Measurements from ENCODE around the gene TRPM3. TPM values are rescaled to one million over a fixed set of nuclear protein-coding genes. Genes with fewer than 3 reads are reported as not detected.

TRPM3 gene
- polyA plus RNA-seq, 2 of the 4 experiments (the other 2 are of a cell fraction) = not detected

DNA sequence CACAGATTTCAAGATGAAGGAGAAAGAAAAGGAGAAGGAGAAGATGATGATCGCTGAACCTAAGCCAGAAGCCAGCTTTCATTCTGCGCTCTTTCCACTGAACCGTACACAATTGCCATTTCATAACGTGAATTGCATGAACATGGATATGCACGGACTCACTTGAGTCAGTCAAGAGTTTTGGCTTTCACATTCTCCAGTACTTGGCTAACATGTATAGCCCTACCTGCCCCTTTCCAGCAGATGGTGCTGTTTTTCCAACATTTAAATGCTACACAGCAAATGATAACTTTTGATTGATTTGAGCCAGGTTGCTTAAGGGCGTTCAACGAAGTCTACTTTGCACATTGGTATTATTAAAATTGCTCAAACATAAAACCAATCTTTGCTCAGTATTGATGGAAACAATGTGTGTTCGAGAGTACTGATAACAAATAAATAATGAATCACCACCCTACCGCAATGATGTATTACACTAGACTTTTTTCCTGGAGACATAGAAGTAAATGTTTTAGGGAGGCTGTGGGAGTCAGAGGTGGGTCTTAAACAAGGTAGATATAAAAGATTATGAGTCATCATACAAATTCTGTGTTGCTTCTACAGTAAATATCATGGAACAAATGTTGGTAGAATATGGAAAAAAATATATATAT, 196.4 kb downstream of the TRPM3 start:
- 1% methylated on average over 9 of the region's 9 CpGs for WGBS (ENCODE audit: missing lambda C conversion rate)
- DNase-seq (ENCODE audit: low read depth in 1 of 2, low spot score in 1 of 2) = peak; percentile 18 to 65
- H3K4me3 ChIP-seq = no peak overlapping the region
- CTCF ChIA-PET = interaction anchor here (0.7 to 1.6 kb wide), 13 partner anchors 9 to 324 kb away, joined by 3 to 9 read pairs (median 4); no protein-coding TSS in a partner anchor
- H3K27ac ChIP-seq = no peak overlapping the region
- peak; percentile 69 to 74 for TF ChIP-seq RAD21 (conservative IDR thresholded peaks at IDR 0.05 in 1 of 2, IDR thresholded peaks at IDR 0.05 in 1 of 2)
- TF ChIP-seq, protein P1, sequence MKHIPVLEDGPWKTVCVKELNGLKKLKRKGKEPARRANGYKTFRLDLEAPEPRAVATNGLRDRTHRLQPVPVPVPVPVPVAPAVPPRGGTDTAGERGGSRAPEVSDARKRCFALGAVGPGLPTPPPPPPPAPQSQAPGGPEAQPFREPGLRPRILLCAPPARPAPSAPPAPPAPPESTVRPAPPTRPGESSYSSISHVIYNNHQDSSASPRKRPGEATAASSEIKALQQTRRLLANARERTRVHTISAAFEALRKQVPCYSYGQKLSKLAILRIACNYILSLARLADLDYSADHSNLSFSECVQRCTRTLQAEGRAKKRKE (CRISPR knock-in tag; IDR thresholded peaks at IDR 0.05; ENCODE audit: low read depth) = no peak
- TF ChIP-seq HOXB13 (CRISPR knock-in tag; IDR thresholded peaks at IDR 0.05; ENCODE audit: low read depth) = no peak
- no peak for TF ChIP-seq BHLHE40 (IDR thresholded peaks at IDR 0.05; ENCODE audit: low read depth, low read length)
- no peak for TF ChIP-seq ZC3H11A (IDR thresholded peaks at IDR 0.05)
- TF ChIP-seq RNF2 (IDR thresholded peaks at IDR 0.05; ENCODE audit: borderline replicate concordance, low read depth) = no peak
- TF ChIP-seq POLR2A (IDR thresholded peaks at IDR 0.05; ENCODE audit: low read length) = no peak
- no peak for TF ChIP-seq RARB (CRISPR knock-in tag; IDR thresholded peaks at IDR 0.05)
- TF ChIP-seq PBX3 (IDR thresholded peaks at IDR 0.05) = no peak
- TF ChIP-seq SMC3 (IDR thresholded peaks at IDR 0.05) = peak; percentile 49; the same call in 1 of the 3 replicates
- TF ChIP-seq GATA3 (IDR thresholded peaks at IDR 0.05; ENCODE audit: borderline replicate concordance) = no peak
- TF ChIP-seq FOSL2 (IDR thresholded peaks at IDR 0.05) = no peak
- TF ChIP-seq FOSL2 (CRISPR knock-in tag; IDR thresholded peaks at IDR 0.05) = no peak
- no peak for TF ChIP-seq CEBPB (IDR thresholded peaks at IDR 0.05)
- TF ChIP-seq TP53 (CRISPR knock-in tag; IDR thresholded peaks at IDR 0.05) = no peak
- TF ChIP-seq HDAC2 (IDR thresholded peaks at IDR 0.05) = no peak
- no peak for TF ChIP-seq EHF (CRISPR knock-in tag; IDR thresholded peaks at IDR 0.05)
- no peak for TF ChIP-seq ESRRA (IDR thresholded peaks at IDR 0.05; ENCODE audit: borderline replicate concordance, low read length)
- no peak for TF ChIP-seq MAX (IDR thresholded peaks at IDR 0.05)
- TF ChIP-seq CHD2 (IDR thresholded peaks at IDR 0.05; ENCODE audit: low read length, partially characterized antibody) = no peak
- no peak for TF ChIP-seq ZNF302 (CRISPR knock-in tag; IDR thresholded peaks at IDR 0.05)
- no peak for TF ChIP-seq KDM1A (IDR thresholded peaks at IDR 0.05; ENCODE audit: low read depth)
- TF ChIP-seq, protein P2, sequence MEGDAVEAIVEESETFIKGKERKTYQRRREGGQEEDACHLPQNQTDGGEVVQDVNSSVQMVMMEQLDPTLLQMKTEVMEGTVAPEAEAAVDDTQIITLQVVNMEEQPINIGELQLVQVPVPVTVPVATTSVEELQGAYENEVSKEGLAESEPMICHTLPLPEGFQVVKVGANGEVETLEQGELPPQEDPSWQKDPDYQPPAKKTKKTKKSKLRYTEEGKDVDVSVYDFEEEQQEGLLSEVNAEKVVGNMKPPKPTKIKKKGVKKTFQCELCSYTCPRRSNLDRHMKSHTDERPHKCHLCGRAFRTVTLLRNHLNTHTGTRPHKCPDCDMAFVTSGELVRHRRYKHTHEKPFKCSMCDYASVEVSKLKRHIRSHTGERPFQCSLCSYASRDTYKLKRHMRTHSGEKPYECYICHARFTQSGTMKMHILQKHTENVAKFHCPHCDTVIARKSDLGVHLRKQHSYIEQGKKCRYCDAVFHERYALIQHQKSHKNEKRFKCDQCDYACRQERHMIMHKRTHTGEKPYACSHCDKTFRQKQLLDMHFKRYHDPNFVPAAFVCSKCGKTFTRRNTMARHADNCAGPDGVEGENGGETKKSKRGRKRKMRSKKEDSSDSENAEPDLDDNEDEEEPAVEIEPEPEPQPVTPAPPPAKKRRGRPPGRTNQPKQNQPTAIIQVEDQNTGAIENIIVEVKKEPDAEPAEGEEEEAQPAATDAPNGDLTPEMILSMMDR (IDR thresholded peaks at IDR 0.05) = peak; percentile 76
- no peak for TF ChIP-seq NPAS2 (CRISPR knock-in tag; IDR thresholded peaks at IDR 0.05; ENCODE audit: borderline replicate concordance)
- peak; percentile 88 for FAIRE-seq
- no peaks in the 10 kb centered on the region for H3K4me1 ChIP-seq
- ATAC-seq = peak; percentile 92 to 93
- POLR2A ChIA-PET = no interaction called here
- H3K9me3 ChIP-seq = no peaks in the 10 kb centered on the region
- peak overlapping the region; percentile 44; the same call in 1 of the 3 replicates for H3K4me2 ChIP-seq

GRCh38 chr9:70924380-70924779, 197.0 kb downstream of the TRPM3 start:
- ATAC-seq (no peak), FAIRE-seq (no peak), DNase-seq (ENCODE audit: low read depth in 1 of 2, low spot score in 1 of 2) (no peak)
- no peaks in the 10 kb centered on the region for H3K4me1 ChIP-seq
- H3K4me2 ChIP-seq = no peak overlapping the region
- POLR2A ChIA-PET = no interaction called here
- H3K4me3 ChIP-seq = no peak overlapping the region
- no peak overlapping the region for H3K27ac ChIP-seq
- CTCF ChIA-PET = interaction anchor here (0.7 to 1.6 kb wide), 13 partner anchors 8 to 325 kb away, joined by 3 to 9 read pairs (median 4); no protein-coding TSS in a partner anchor
- H3K9me3 ChIP-seq = no peaks in the 10 kb centered on the region
- 55% methylated on average over 6 of the region's 6 CpGs for WGBS (ENCODE audit: missing lambda C conversion rate)
- TF ChIP-seq GATA3 (IDR thresholded peaks at IDR 0.05; ENCODE audit: borderline replicate concordance) (no peak), JUNB (IDR thresholded peaks at IDR 0.05) (no peak), ZC3H11A (IDR thresholded peaks at IDR 0.05) (no peak), EHMT2 (IDR thresholded peaks at IDR 0.05; ENCODE audit: low read depth) (no peak), CEBPB (IDR thresholded peaks at IDR 0.05) (no peak), HEYL (CRISPR knock-in tag; IDR thresholded peaks at IDR 0.05) (no peak), RFX5 (IDR thresholded peaks at IDR 0.05) (no peak)
- TF ChIP-seq, protein P3, sequence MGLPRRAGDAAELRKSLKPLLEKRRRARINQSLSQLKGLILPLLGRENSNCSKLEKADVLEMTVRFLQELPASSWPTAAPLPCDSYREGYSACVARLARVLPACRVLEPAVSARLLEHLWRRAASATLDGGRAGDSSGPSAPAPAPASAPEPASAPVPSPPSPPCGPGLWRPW (IDR thresholded peaks at IDR 0.05) = no peak
- TF ChIP-seq, protein P2 (IDR thresholded peaks at IDR 0.05) = no peak
- TF ChIP-seq, protein P1 (CRISPR knock-in tag; IDR thresholded peaks at IDR 0.05; ENCODE audit: low read depth) = no peak
- TF ChIP-seq, protein P4, sequence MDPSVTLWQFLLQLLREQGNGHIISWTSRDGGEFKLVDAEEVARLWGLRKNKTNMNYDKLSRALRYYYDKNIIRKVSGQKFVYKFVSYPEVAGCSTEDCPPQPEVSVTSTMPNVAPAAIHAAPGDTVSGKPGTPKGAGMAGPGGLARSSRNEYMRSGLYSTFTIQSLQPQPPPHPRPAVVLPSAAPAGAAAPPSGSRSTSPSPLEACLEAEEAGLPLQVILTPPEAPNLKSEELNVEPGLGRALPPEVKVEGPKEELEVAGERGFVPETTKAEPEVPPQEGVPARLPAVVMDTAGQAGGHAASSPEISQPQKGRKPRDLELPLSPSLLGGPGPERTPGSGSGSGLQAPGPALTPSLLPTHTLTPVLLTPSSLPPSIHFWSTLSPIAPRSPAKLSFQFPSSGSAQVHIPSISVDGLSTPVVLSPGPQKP (IDR thresholded peaks at IDR 0.05; ENCODE audit: low read depth, low read length) = no peak

Measured in A549 (cell line).